HG02759 (cell line): Measurements from ENCODE around the gene MMP15.

Experiments
- ATAC-seq: cut with Tn5 transposase; IDR thresholded peaks from one replicate; pipeline ENCODE4 v1.9.1; 2021; ENCODE audit warnings: mild to moderate bottlenecking, moderate library complexity; ENCODE audit not compliant: unreplicated experiment

The MMP15 gene

GRCh38 chr16:58034774-58035173 lies 9.2 kb downstream of the MMP15 start:
- ATAC-seq = no peak

- no peak for ATAC-seq
Measured at GRCh38 chr16:58035356-58036170, 10.0 kb downstream of the MMP15 start.

- ATAC-seq = no peak
Measured at GRCh38 chr16:58036943-58037342, 11.4 kb downstream of the MMP15 start.

- ATAC-seq = no peak
Measured at GRCh38 chr16:58037365-58038057, 12.0 kb downstream of the MMP15 start.

- no peak for ATAC-seq
Measured at GRCh38 chr16:58038219-58038641, 12.7 kb downstream of the MMP15 start.

GRCh38 chr16:58039829-58040495 lies 14.4 kb downstream of the MMP15 start:
- ATAC-seq = no peak

- ATAC-seq = no peak
Measured at GRCh38 chr16:58040496-58040846, 14.9 kb downstream of the MMP15 start.

- no peak for ATAC-seq
Measured at GRCh38 chr16:58040945-58041627, 15.5 kb downstream of the MMP15 start.

GRCh38 chr16:58041628-58041955 lies 16.0 kb downstream of the MMP15 start:
- no peak for ATAC-seq

- no peak for ATAC-seq
Measured at GRCh38 chr16:58042001-58042885, 16.7 kb downstream of the MMP15 start.

- ATAC-seq = no peak
Measured at GRCh38 chr16:58042886-58043515, 17.4 kb downstream of the MMP15 start.

GRCh38 chr16:58043571-58044155 lies 18.1 kb downstream of the MMP15 start:
- ATAC-seq = no peak

- no peak for ATAC-seq
Measured at GRCh38 chr16:58044266-58045019, 18.9 kb downstream of the MMP15 start.

GRCh38 chr16:58045096-58045495 lies 19.5 kb downstream of the MMP15 start:
- no peak for ATAC-seq

- ATAC-seq = no peak
Measured at GRCh38 chr16:58046054-58046881, 20.7 kb downstream of the MMP15 start.

GRCh38 chr16:58046936-58047335 lies 21.4 kb downstream of the MMP15 start:
- ATAC-seq = no peak

- ATAC-seq = no peak
Measured at GRCh38 chr16:58047557-58048348, 22.2 kb downstream of the MMP15 start.
